Liver (tissue), 9 donors: ENCODE measurements around the gene OSMR. TPM values are rescaled to one million over a fixed set of nuclear protein-coding genes. Genes with fewer than 3 reads are reported as not detected.

Experiments
- DNase-seq: peaks from one replicate; pipeline ENCODE4 v3.0.0-alpha.2; 2017; ENCODE audit warnings: low spot score
- H3K27ac ChIP-seq, 2 donors: one replicate each; pipeline ENCODE4 v1.7.0; 2013; ENCODE audit warnings: inconsistent platforms in 2 of 2, low read length in 2 of 2, control low read depth in 1 of 2, low read depth in 1 of 2, mild to moderate bottlenecking in 1 of 2
- H3K27me3 ChIP-seq, 4 donors: one replicate each; pipeline versions ENCODE4 v1.6.1 to v1.7.0; 2013; ENCODE audit warnings: low read length in 3 of 4, inconsistent platforms in 1 of 4, mild to moderate bottlenecking in 1 of 4, moderate library complexity in 1 of 4; ENCODE audit not compliant: control insufficient read depth in 4 of 4, insufficient read depth in 4 of 4
- H3K36me3 ChIP-seq, 4 donors: one replicate each; pipeline versions ENCODE4 v1.6.1 to v1.7.0; 2013; ENCODE audit warnings: low read length in 3 of 4, mild to moderate bottlenecking in 3 of 4, low read depth in 1 of 4, moderate library complexity in 1 of 4; ENCODE audit not compliant: control insufficient read depth in 4 of 4, insufficient read depth in 3 of 4
- H3K4me1 ChIP-seq, 4 donors: one replicate each; pipeline versions ENCODE4 v1.6.1 to v1.7.0; 2013; ENCODE audit warnings: low read length in 3 of 4, mild to moderate bottlenecking in 3 of 4, moderate library complexity in 1 of 4; ENCODE audit not compliant: control insufficient read depth in 4 of 4, insufficient read depth in 4 of 4
- H3K4me3 ChIP-seq, 3 donors: one replicate each; pipeline versions ENCODE4 v1.6.1 to v1.7.0; 2013; ENCODE audit warnings: low read length in 3 of 3, control low read depth in 1 of 3, low read depth in 1 of 3, mild to moderate bottlenecking in 1 of 3
- H3K9ac ChIP-seq, 2 donors: one replicate each; pipeline ENCODE4 v1.7.0; 2013; ENCODE audit warnings: low read length in 2 of 2, mild to moderate bottlenecking in 2 of 2, moderate library complexity in 2 of 2, control low read depth in 1 of 2, low read depth in 1 of 2
- H3K9me3 ChIP-seq, 4 donors: one replicate each; pipeline versions ENCODE4 v1.6.1 to v1.7.0; 2013; ENCODE audit warnings: low read length in 3 of 4; ENCODE audit not compliant: control insufficient read depth in 4 of 4
- ATF3 ChIP-seq: IDR thresholded peaks from 2 replicates; pipeline ENCODE4 v1.6.1; 2016; ENCODE audit warnings: antibody characterized with exemption
- EGR1 ChIP-seq, 2 donors: IDR thresholded peaks; 2 replicates each; pipeline ENCODE4 v1.6.1; 2016 to 2018; ENCODE audit warnings: antibody characterized with exemption in 2 of 2, low read depth in 2 of 2
- FOXA1 ChIP-seq: IDR thresholded peaks from 2 replicates; pipeline ENCODE4 v1.6.1; 2016; ENCODE audit warnings: antibody characterized with exemption
- FOXA2 ChIP-seq: IDR thresholded peaks from 2 replicates; pipeline ENCODE4 v1.6.1; 2016; ENCODE audit warnings: antibody characterized with exemption
- GABPA ChIP-seq, 2 donors: IDR thresholded peaks in 1 of 2; conservative IDR thresholded peaks in 1 of 2; 2 replicates each; pipeline ENCODE4 v1.6.1; 2016; ENCODE audit warnings: antibody characterized with exemption in 2 of 2, mild to moderate bottlenecking in 1 of 2, moderate library complexity in 1 of 2
- HNF4A ChIP-seq, 2 donors: conservative IDR thresholded peaks; 2 replicates each; pipeline ENCODE4 v1.6.1; 2016; ENCODE audit warnings: antibody characterized with exemption in 2 of 2, mild to moderate bottlenecking in 2 of 2
- HNF4G ChIP-seq: IDR thresholded peaks from 2 replicates; pipeline ENCODE4 v1.6.1; 2016; ENCODE audit warnings: antibody characterized with exemption
- JUND ChIP-seq, 2 donors: IDR thresholded peaks; 2 replicates each; pipeline ENCODE4 v1.6.1; 2016; ENCODE audit warnings: antibody characterized with exemption in 2 of 2
- NR2F2 ChIP-seq: IDR thresholded peaks from 2 replicates; pipeline ENCODE4 v1.6.1; 2016; ENCODE audit warnings: antibody characterized with exemption
- RAD21 ChIP-seq, 2 donors: IDR thresholded peaks; 2 replicates each; pipeline ENCODE4 v1.6.1; 2016; ENCODE audit warnings: antibody characterized with exemption in 2 of 2, mild to moderate bottlenecking in 2 of 2
- REST ChIP-seq: IDR thresholded peaks from 2 replicates; pipeline ENCODE4 v1.6.1; 2016; ENCODE audit warnings: antibody characterized with exemption, mild to moderate bottlenecking
- RXRA ChIP-seq, 2 donors: IDR thresholded peaks; 2 replicates each; pipeline ENCODE4 v1.6.1; 2017 to 2018; ENCODE audit warnings: antibody characterized with exemption in 2 of 2, mild to moderate bottlenecking in 1 of 2
- SP1 ChIP-seq: IDR thresholded peaks from 2 replicates; pipeline ENCODE4 v1.6.1; 2018; ENCODE audit warnings: antibody characterized with exemption, mild to moderate bottlenecking
- TAF1 ChIP-seq: conservative IDR thresholded peaks from 2 replicates; pipeline ENCODE4 v1.6.1; 2016; ENCODE audit warnings: antibody characterized with exemption, mild to moderate bottlenecking
- YY1 ChIP-seq: IDR thresholded peaks from 2 replicates; pipeline ENCODE4 v1.6.1; 2016; ENCODE audit warnings: antibody characterized with exemption, mild to moderate bottlenecking
- ZBTB33 ChIP-seq: IDR thresholded peaks from 2 replicates; pipeline ENCODE4 v1.6.1; 2016; ENCODE audit warnings: antibody characterized with exemption
- WGBS: extraction: QIAGEN DNeasy Blood & Tissue Kit; methylation state at CpG from one replicate; pipeline ENCODE4 v1.1.7; 2013; 5-methylcytosine and 5-hydroxymethylcytosine counted together
- polyA plus RNA-seq, 2 donors: library from polyadenylated mRNA; stranded (reverse) in 1 of 2; unstranded in 1 of 2; fragments of 200-250 nt in 1 of 2; fragments of >200 nt in 1 of 2; fragmentation: Nextera tagmentation in 1 of 2; extraction: Ambion mirVana in 1 of 2; gene quantifications; one replicate each; pipeline versions ENCODE4 v1.2.1 to v1.2.3, GENCODE V29; 2013 to 2015
- total RNA-seq, 2 donors: library from RNA; depleted of rRNA; stranded (reverse); fragments of >200 nt; gene quantifications; one replicate each; pipeline ENCODE4 v1.2.3, GENCODE V29; 2014
- TF ChIP-seq, protein P1 (sequence below): fragments of 150-350 bp; IDR thresholded peaks from 2 replicates; pipeline ENCODE4 v1.5.1; 2017; ENCODE audit warnings: improper control_type of control experiment, low read depth, low read length; ENCODE audit not compliant: missing input control
- donor health status: healthy.
- donor health status: healthy.
- donor health status: healthy.
- donor health status: healthy.
- donor health status: healthy.

The OSMR gene
- total and polyA plus RNA-seq, 4 donors, result 4.3 to 34.5 (median 11.7) TPM

GRCh38 chr5:38953426-38954012 lies 107.7 kb downstream of the OSMR start:
- H3K9me3 ChIP-seq, result no peaks in the 10 kb centered on the region
- TF ChIP-seq RXRA (IDR thresholded peaks at IDR 0.05), result no peak
- no peak for TF ChIP-seq SP1
- TF ChIP-seq TAF1, result no peak
- no peak for TF ChIP-seq HNF4A (conservative IDR thresholded peaks at IDR 0.05)
- TF ChIP-seq NR2F2, result no peak
- TF ChIP-seq FOXA1, result no peak
- no peak for TF ChIP-seq JUND (IDR thresholded peaks at IDR 0.05)
- TF ChIP-seq, protein P1, sequence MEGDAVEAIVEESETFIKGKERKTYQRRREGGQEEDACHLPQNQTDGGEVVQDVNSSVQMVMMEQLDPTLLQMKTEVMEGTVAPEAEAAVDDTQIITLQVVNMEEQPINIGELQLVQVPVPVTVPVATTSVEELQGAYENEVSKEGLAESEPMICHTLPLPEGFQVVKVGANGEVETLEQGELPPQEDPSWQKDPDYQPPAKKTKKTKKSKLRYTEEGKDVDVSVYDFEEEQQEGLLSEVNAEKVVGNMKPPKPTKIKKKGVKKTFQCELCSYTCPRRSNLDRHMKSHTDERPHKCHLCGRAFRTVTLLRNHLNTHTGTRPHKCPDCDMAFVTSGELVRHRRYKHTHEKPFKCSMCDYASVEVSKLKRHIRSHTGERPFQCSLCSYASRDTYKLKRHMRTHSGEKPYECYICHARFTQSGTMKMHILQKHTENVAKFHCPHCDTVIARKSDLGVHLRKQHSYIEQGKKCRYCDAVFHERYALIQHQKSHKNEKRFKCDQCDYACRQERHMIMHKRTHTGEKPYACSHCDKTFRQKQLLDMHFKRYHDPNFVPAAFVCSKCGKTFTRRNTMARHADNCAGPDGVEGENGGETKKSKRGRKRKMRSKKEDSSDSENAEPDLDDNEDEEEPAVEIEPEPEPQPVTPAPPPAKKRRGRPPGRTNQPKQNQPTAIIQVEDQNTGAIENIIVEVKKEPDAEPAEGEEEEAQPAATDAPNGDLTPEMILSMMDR, result no peak
- no peak for TF ChIP-seq ATF3
- TF ChIP-seq HNF4G, result no peak
- TF ChIP-seq FOXA2, result no peak
- TF ChIP-seq GABPA (IDR thresholded peaks at IDR 0.05 in 1 of 2, conservative IDR thresholded peaks at IDR 0.05 in 1 of 2), result no peak
- no peak for DNase-seq
- H3K27me3 ChIP-seq, result no peaks in the 10 kb centered on the region
- H3K36me3 ChIP-seq, result peaks cover 6 to 70% (median 66%) of the 10 kb centered on the region in 4 donors
- WGBS, result 94% methylated on average over 4 of the region's 4 CpGs
- H3K4me3 ChIP-seq, result no peak overlapping the region
- no peaks in the 10 kb centered on the region for H3K4me1 ChIP-seq
- H3K9ac ChIP-seq, result no peak overlapping the region
- no peak overlapping the region for H3K27ac ChIP-seq

DNA sequence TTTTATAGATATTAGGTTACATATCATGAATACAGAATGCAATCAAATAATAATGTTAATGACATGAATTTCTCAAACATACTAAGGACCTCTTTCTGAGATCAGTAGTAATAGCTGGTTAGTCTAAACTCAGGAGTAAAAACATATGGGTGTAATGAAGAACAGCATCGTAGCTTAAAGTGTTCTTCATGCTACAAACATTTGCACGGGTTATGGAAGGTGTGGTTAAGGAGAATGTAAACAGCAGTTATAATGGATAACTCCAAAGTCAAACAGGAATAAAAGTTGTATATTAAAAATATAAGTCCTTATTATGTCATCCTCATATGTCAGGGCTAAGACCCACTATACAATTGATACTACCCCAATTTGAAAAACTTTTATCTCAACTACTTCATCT lies 115.9 kb downstream of the OSMR start:
- H3K4me1 ChIP-seq, result no peaks in the 10 kb centered on the region
- H3K27ac ChIP-seq, result no peak overlapping the region
- H3K9me3 ChIP-seq, result no peaks in the 10 kb centered on the region
- no peak overlapping the region for H3K9ac ChIP-seq
- WGBS, result 92% methylated on average over 2 of the region's 2 CpGs
- no peaks in the 10 kb centered on the region for H3K27me3 ChIP-seq
- no peak for TF ChIP-seq GABPA (IDR thresholded peaks at IDR 0.05 in 1 of 2, conservative IDR thresholded peaks at IDR 0.05 in 1 of 2)
- no peak for TF ChIP-seq JUND (IDR thresholded peaks at IDR 0.05)
- DNase-seq, result no peak
- H3K4me3 ChIP-seq, result no peak overlapping the region
- peaks cover 3 to 64% (median 50%) of the 10 kb centered on the region in 4 donors for H3K36me3 ChIP-seq

DNA sequence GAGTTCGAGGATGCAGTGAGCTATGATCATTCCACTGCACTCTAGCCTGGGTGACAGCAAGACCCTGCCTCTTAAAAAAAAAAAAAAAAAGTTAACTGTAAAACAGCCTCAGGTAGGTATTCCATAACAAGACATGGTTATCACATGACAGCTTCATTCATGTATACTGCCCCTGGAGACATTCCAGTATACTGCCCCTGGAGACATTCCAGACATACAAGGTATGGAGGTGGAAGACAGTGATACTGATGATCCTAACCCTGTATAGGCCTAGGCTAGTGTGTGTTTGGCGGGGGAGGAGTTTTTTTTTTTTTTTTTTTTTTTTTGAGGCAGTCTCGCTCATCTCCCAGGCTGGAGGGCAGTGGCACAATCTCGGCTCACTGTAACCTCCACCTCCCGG lies 122.9 kb downstream of the OSMR start:
- peaks cover 2 to 19% (median 11%) of the 10 kb centered on the region in 4 donors for H3K36me3 ChIP-seq
- 97% methylated on average over 5 of the region's 5 CpGs for WGBS
- TF ChIP-seq FOXA2 (no peak), FOXA1 (no peak), ZBTB33 (no peak), RAD21 (IDR thresholded peaks at IDR 0.05) (no peak), YY1 (no peak), ATF3 (no peak), REST (no peak), EGR1 (IDR thresholded peaks at IDR 0.05; ENCODE audit: low read depth in 2 of 2) (no peak)
- TF ChIP-seq, protein P1, result no peak

More for the DNA sequence above, 122.9 kb downstream of the OSMR start:
- no peak overlapping the region for H3K4me3 ChIP-seq
- peaks cover 0 to 3% (median 1%) of the 10 kb centered on the region in 4 donors for H3K4me1 ChIP-seq
- no peaks in the 10 kb centered on the region for H3K27me3 ChIP-seq
- no peak for DNase-seq
- no peaks in the 10 kb centered on the region for H3K9me3 ChIP-seq
- no peak overlapping the region for H3K27ac ChIP-seq
- no peak overlapping the region for H3K9ac ChIP-seq
